Astrocyte (in vitro differentiated cells and primary cell): Measurements from ENCODE around the gene COG4. TPM values are rescaled to one million over a fixed set of nuclear protein-coding genes. Genes with fewer than 3 reads are reported as not detected.

ENCODE experiments used
- DNase-seq: peaks from one replicate; pipeline ENCODE4 v3.0.0-alpha.2; 2010; ENCODE audit warnings: low read depth
- FAIRE-seq: peaks from 2 replicates; lab custom pipeline; 2011; peaks lifted over from hg19 to GRCh38; lab: Jason Lieb, UNC
- H2AFZ ChIP-seq: 2 replicates; pipeline ENCODE4 v1.6.0; 2012; ENCODE audit warnings: low read depth, low read length, inconsistent platforms
- H3K27ac ChIP-seq: 2 replicates; pipeline ENCODE4 v1.5.1; 2011; ENCODE audit warnings: low read depth, low read length, inconsistent platforms
- H3K27me3 ChIP-seq: 2 replicates; pipeline ENCODE4 v1.6.0; 2011; ENCODE audit warnings: low read length, inconsistent platforms; ENCODE audit not compliant: insufficient read depth
- H3K36me3 ChIP-seq: 2 replicates; pipeline ENCODE4 v1.5.1; 2011; ENCODE audit warnings: low read length, inconsistent platforms; ENCODE audit not compliant: insufficient read depth
- H3K4me1 ChIP-seq: 2 replicates; pipeline ENCODE4 v1.5.1; 2011; ENCODE audit warnings: low read length, inconsistent platforms; ENCODE audit not compliant: insufficient read depth
- H3K4me2 ChIP-seq: 2 replicates; pipeline ENCODE4 v1.6.0; 2012; ENCODE audit warnings: low read length, inconsistent platforms
- H3K4me3 ChIP-seq: 2 replicates; pipeline ENCODE4 v1.5.1; 2011; ENCODE audit warnings: low read depth, mild to moderate bottlenecking, low read length, inconsistent platforms; ENCODE audit not compliant: insufficient read depth
- H3K79me2 ChIP-seq: 2 replicates; pipeline ENCODE4 v1.6.0; 2012; ENCODE audit warnings: mild to moderate bottlenecking, low read length, inconsistent platforms; ENCODE audit not compliant: insufficient read depth
- H3K9ac ChIP-seq: 2 replicates; pipeline ENCODE4 v1.6.0; 2012; ENCODE audit warnings: mild to moderate bottlenecking, low read length, inconsistent platforms
- H3K9me3 ChIP-seq: 2 replicates; pipeline ENCODE4 v1.5.1; 2012; ENCODE audit warnings: low read depth, mild to moderate bottlenecking, low read length, inconsistent platforms; ENCODE audit not compliant: insufficient read depth
- H4K20me1 ChIP-seq: 2 replicates; pipeline ENCODE4 v1.6.0; 2012; ENCODE audit warnings: low read length, inconsistent platforms; ENCODE audit not compliant: insufficient read depth
- H3K27ac Mint-ChIP-seq: one replicate; pipeline ENCODE4 v1.8.0; 2021; ENCODE audit warnings: mild to moderate bottlenecking, mixed read lengths; ENCODE audit not compliant: unreplicated experiment
- H3K27me3 Mint-ChIP-seq: one replicate; pipeline ENCODE4 v1.8.0; 2021; ENCODE audit warnings: low read depth, mixed read lengths; ENCODE audit not compliant: unreplicated experiment
- H3K36me3 Mint-ChIP-seq: one replicate; pipeline ENCODE4 v1.8.0; 2021; ENCODE audit warnings: low read depth, mixed read lengths; ENCODE audit not compliant: unreplicated experiment
- H3K4me1 Mint-ChIP-seq: one replicate; pipeline ENCODE4 v1.8.0; 2021; ENCODE audit warnings: low read depth, mixed read lengths; ENCODE audit not compliant: unreplicated experiment
- H3K4me3 Mint-ChIP-seq: one replicate; pipeline ENCODE4 v1.8.0; 2021; ENCODE audit warnings: mild to moderate bottlenecking, moderate library complexity, mixed read lengths; ENCODE audit not compliant: unreplicated experiment
- H3K9me3 Mint-ChIP-seq: one replicate; pipeline ENCODE4 v1.8.0; 2021; ENCODE audit warnings: mild to moderate bottlenecking, mixed read lengths; ENCODE audit not compliant: unreplicated experiment
- CTCF ChIP-seq: IDR thresholded peaks from 2 replicates; pipeline ENCODE4 v1.5.1; 2011; ENCODE audit warnings: low read depth, mild to moderate bottlenecking, inconsistent platforms, low read length, moderate library complexity; ENCODE audit not compliant: insufficient read depth
- EZH2 ChIP-seq: IDR thresholded peaks from 2 replicates; pipeline ENCODE4 v1.6.1; 2012; ENCODE audit warnings: mild to moderate bottlenecking, low read length, inconsistent platforms; ENCODE audit not compliant: insufficient read depth
- total RNA-seq: library from RNA; stranded (reverse); gene quantifications from 2 replicates; pipeline ENCODE4 v1.2.1, GENCODE V29; 2021

COG4 gene
- total RNA-seq, 1 donor from 2014 or later, result 42.6 TPM

GRCh38 chr16:70454222-70455034, 68.9 kb downstream of the COG4 start, which contains the start of gene FCSK:
TSS of gene FCSK (plus strand) at chr16:70454595. CDS start at chr16:70463191, 8,596 bp downstream.
- Histone ChIP-seq H2AFZ (peak within 1 kb of the TSS; percentile 88), H3K9me3 (no peaks in the 10 kb centered on the region), H3K36me3 (no peaks in the 10 kb centered on the region), H3K4me1 (peaks cover 3% of the 10 kb centered on the region), H3K27me3 (no peaks in the 10 kb centered on the region), H3K79me2 (no peaks in the 10 kb centered on the region), H3K27ac (peak within 1 kb of the TSS; percentile 99), H3K4me2 (peak within 1 kb of the TSS; percentile 88), H4K20me1 (no peaks in the 10 kb centered on the region), H3K4me3 (peak within 1 kb of the TSS; percentile 78), H3K9ac (peak within 1 kb of the TSS; percentile 92)
- no peaks in the 10 kb centered on the region for H3K4me1 Mint-ChIP-seq
- peak within 1 kb of the TSS; percentile 96 for H3K27ac Mint-ChIP-seq
- no peaks in the 10 kb centered on the region for H3K9me3 Mint-ChIP-seq
- peaks cover under 1% of the 10 kb centered on the region for H3K36me3 Mint-ChIP-seq
- TF ChIP-seq CTCF (no peak), EZH2 (no peak)
- H3K27me3 Mint-ChIP-seq, result no peaks in the 10 kb centered on the region
- FAIRE-seq, result no peak
- H3K4me3 Mint-ChIP-seq, result peak within 1 kb of the TSS; percentile 89
- peak; percentile 36 for DNase-seq

- H3K9me3 Mint-ChIP-seq, result peaks cover 2% of the 10 kb centered on the region
- TF ChIP-seq EZH2 (no peak), CTCF (no peak)
- H3K9ac ChIP-seq, result peak overlapping the region; percentile 92
- H3K79me2 ChIP-seq, result no peaks in the 10 kb centered on the region
- H3K4me2 ChIP-seq, result peak overlapping the region; percentile 88
- H3K27ac Mint-ChIP-seq, result peak overlapping the region; percentile 96
- peak overlapping the region; percentile 89 for H3K4me3 Mint-ChIP-seq
- H3K9me3 ChIP-seq, result no peaks in the 10 kb centered on the region
- DNase-seq (peak; percentile 27), FAIRE-seq (no peak)
- no peaks in the 10 kb centered on the region for H3K36me3 Mint-ChIP-seq
- peaks cover 3% of the 10 kb centered on the region for H3K4me1 ChIP-seq
- H3K36me3 ChIP-seq, result no peaks in the 10 kb centered on the region
- no peaks in the 10 kb centered on the region for H3K4me1 Mint-ChIP-seq
- no peaks in the 10 kb centered on the region for H3K27me3 ChIP-seq
- peak overlapping the region; percentile 78 for H3K4me3 ChIP-seq
- H2AFZ ChIP-seq, result peak overlapping the region; percentile 88
- no peaks in the 10 kb centered on the region for H3K27me3 Mint-ChIP-seq
- peak overlapping the region; percentile 99 for H3K27ac ChIP-seq
- no peaks in the 10 kb centered on the region for H4K20me1 ChIP-seq
These were observed 69.5 kb downstream of the COG4 start for GRCh38 chr16:70453892-70454221.
